RWPE1 (cell line): Measurements from ENCODE around the gene LYPD8.

Experiments used
- CTCF ChIA-PET: fragments of 350-600 bp; sonication (Branson Sonifier 250); formaldehyde crosslinking; extraction: SDS; loops from one replicate; lab custom pipeline; 2021; lab: Yijun Ruan, JAX
- POLR2A ChIA-PET: fragments of 400-600 bp; formaldehyde crosslinking; extraction: SDS; loops from one replicate; lab custom pipeline; 2020; ENCODE audit warnings: antibody characterized with exemption; ENCODE audit not compliant: low non-redundant PET; lab: Yijun Ruan, JAX
- DNase-seq: peaks from one replicate; pipeline ENCODE4 v3.0.0; 2012; ENCODE audit warnings: low spot score
- H3K27ac ChIP-seq: fragments of 450-650 bp; 2 replicates; pipeline ENCODE4 v1.5.1; 2017
- TF ChIP-seq, protein P1 (sequence below): fragments of 450-650 bp; conservative IDR thresholded peaks from 2 replicates; pipeline ENCODE4 v1.5.1; 2017; ENCODE audit warnings: low read depth, mild to moderate bottlenecking

The LYPD8 gene

GRCh38 chr1:248759644-248760043, 4.1 kb upstream of the LYPD8 start:
- no peak overlapping the region for H3K27ac ChIP-seq
- TF ChIP-seq, protein P1, sequence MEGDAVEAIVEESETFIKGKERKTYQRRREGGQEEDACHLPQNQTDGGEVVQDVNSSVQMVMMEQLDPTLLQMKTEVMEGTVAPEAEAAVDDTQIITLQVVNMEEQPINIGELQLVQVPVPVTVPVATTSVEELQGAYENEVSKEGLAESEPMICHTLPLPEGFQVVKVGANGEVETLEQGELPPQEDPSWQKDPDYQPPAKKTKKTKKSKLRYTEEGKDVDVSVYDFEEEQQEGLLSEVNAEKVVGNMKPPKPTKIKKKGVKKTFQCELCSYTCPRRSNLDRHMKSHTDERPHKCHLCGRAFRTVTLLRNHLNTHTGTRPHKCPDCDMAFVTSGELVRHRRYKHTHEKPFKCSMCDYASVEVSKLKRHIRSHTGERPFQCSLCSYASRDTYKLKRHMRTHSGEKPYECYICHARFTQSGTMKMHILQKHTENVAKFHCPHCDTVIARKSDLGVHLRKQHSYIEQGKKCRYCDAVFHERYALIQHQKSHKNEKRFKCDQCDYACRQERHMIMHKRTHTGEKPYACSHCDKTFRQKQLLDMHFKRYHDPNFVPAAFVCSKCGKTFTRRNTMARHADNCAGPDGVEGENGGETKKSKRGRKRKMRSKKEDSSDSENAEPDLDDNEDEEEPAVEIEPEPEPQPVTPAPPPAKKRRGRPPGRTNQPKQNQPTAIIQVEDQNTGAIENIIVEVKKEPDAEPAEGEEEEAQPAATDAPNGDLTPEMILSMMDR, result no peak
- ChIA-PET POLR2A (no interaction called here), CTCF (interaction anchor here (0.7 kb wide), 1 partner anchor 1221 kb away, joined by 3 read pairs; no protein-coding TSS in a partner anchor)
- no peak for DNase-seq

GRCh38 chr1:248758352-248758751, 2.8 kb upstream of the LYPD8 start:
- no peak for DNase-seq
- POLR2A ChIA-PET, result no interaction called here
- TF ChIP-seq, protein P1, result no peak
- no peak overlapping the region for H3K27ac ChIP-seq
- CTCF ChIA-PET, result no interaction called here

DNA sequence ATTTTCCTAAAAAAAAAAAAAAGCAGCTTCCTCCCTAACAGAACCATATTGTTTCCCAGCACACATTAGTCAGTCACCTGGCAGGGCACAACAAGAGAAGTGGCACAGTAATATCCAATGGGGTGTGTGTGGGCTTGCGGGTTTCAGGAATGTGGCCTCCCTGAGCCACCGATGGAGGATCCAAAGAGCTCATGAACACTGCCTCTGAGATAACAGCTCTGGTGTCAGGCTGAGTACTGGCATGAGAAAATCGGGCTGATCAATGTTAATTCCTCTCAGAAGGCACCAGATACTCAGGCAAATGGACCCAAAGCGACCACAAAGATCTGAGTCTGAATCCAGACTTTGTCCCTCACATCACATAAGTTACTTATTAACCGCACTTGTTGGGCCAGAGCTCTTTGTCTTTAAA, 2.2 kb upstream of the LYPD8 start:
- H3K27ac ChIP-seq, result no peak overlapping the region
- CTCF ChIA-PET, result no interaction called here
- TF ChIP-seq, protein P1, result no peak
- DNase-seq, result no peak
- POLR2A ChIA-PET, result no interaction called here

DNA sequence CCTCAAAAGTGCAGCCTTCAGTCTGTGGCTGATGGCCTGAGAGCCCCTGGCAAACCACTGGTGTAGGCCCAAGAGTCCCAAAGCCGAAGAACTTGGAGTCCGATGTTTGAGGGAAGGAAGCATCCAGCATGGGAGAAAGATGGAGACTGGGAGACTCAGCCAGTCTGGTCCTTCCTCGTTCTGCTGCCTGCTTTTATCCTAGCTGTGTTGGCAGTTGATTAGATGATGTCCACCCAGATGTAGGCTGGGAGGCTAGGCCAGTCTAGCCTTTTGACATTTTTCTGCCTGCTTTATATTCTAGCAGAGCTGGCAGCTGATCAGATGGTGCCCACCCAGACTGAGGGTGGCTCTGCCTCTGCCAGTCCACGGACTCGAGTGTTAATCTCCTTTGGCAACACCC, 1.1 kb upstream of the LYPD8 start:
- ChIA-PET CTCF (interaction anchor here (0.6 kb wide), 1 partner anchor 33 kb away, joined by 3 read pairs; no protein-coding TSS in a partner anchor), POLR2A (no interaction called here)
- H3K27ac ChIP-seq, result no peak overlapping the region
- TF ChIP-seq, protein P1, result no peak
- DNase-seq, result no peak

GRCh38 chr1:248756151-248756550, 592 bp upstream of the LYPD8 start:
- ChIA-PET POLR2A (no interaction called here), CTCF (no interaction called here)
- no peak for DNase-seq
- H3K27ac ChIP-seq, result no peak overlapping the region
- TF ChIP-seq, protein P1, result no peak

DNA sequence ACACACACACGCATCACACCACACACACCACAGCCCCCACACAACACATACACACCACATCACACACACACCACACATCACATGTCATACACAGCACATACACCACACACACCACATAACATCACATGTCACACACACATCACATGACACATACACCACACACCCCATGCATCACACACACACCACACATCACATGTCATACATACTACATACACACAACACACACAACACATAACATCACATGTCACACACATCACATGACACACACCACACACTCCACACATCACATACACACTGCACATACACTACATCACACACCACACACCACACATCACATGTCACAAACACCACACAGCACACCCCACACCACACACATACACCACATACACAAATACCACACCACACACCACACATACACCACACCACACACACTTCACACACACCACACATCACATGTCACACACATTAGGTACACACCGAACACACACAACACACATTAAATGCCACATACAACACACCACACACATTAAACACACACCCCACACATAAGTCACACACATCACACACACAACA, 1.8 kb downstream of the LYPD8 start:
- CTCF ChIA-PET, result no interaction called here
- no peak overlapping the region for H3K27ac ChIP-seq
- DNase-seq, result no peak
- TF ChIP-seq, protein P1, result no peak
- POLR2A ChIA-PET, result no interaction called here
